NCI-H510A treated with DMSO at 0.1 percent for 48 hours (cell line): ENCODE measurements around the gene OR13D1.
"Not testable (repeated sequence)": the region's sequence is repeated elsewhere in the genome, so short reads cannot be mapped to it uniquely, and the experiment has no call there.

Experiments used
- DNase-seq: peaks from one replicate; lab custom pipeline; 2025; lab: John Stamatoyannopoulos, UW

Gene OR13D1, protein sequence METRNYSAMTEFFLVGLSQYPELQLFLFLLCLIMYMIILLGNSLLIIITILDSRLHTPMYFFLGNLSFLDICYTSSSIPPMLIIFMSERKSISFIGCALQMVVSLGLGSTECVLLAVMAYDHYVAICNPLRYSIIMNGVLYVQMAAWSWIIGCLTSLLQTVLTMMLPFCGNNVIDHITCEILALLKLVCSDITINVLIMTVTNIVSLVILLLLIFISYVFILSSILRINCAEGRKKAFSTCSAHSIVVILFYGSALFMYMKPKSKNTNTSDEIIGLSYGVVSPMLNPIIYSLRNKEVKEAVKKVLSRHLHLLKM

DNA sequence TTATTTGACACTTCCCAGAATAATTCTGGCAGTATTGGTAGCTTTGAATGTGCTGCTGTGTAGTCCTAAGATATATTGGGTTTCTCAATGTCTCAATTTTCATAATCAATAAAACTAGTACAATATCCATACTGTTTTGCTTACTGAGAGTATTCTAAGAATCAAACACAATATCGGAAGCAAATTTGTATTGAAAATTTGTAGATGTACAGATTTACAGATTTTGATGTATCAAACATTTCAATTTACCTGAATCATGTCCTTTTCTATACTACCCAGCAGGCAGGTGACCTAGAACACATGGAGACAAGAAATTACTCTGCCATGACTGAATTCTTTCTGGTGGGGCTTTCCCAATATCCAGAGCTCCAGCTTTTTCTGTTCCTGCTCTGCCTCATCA lies at the start of gene OR13D1:
OR13D1 (plus strand) TSS at position 301 of the 400 bp plus-strand sequence; CDS start at position 301, 0 bp downstream.
- no peak for DNase-seq

DNA sequence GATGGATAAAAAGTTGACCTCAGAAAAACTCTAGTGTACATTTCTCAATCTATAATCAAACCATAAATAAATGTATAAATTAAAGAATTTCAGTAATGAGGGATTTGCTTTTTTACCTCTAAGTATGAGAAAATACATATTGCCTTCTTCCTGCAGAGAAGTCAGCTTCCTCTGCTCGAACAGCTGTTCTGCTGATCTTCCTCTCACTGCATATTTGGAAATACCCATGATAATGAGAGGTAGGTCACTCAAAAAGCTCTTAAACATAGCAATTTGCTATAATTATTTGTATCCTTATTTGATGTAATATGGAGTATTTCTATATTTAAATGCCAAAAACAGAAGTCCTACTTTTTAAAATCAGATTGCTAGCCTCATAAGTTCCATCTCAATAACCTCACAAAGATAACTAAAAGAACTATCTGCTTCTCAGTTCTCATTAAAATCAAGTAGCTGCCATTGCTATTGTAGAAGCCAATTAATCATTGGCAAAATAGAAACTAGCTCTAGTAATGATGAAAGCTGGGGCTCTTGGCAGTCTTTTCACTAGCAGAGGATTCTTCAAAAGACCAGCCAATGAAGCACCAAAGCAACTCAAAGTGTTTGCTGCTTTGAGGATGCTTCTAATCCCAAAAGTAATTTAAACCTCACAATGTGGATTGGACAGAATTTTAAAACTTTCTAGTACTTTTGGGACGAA lies 35.7 kb upstream of the OR13D1 start:
- DNase-seq: no peak

DNA sequence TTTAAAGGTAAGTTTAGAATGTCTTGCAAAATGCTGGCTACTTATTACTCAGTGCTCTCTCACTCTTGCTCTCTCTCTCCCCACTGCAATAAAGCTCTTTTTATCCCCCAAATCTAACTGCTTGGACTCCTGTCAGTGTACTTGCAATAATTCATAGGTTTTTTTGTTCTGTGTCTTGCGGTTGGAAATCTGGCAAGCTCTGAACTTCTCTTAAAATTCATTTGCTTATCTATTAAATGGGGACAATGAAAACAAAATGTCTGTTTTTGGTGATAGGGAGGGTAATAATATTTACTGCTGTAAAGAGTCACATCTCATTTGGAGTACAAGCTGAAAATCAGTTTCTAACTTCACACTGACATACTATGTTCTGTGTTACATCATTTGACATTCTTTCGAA lies 18.7 kb upstream of the OR13D1 start:
- no peak for DNase-seq

DNA sequence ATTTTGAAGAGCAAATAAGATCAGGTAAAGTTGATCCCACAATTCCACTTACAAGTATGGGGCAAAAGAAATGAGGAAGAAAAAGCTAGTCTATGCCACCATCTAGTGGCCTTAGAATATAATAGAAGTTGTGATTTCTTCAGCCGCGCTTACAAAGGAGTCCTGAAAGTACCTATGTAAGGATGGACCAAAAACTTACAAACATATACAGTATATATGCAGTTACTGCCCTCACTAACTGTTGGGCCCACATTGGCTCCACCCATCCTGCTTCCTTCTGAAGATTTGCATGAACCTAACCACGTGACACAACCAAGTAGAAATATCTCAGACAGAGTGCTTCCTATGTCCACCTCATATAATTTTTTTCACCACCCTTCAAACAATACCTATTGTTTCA lies 11.7 kb upstream of the OR13D1 start:
- DNase-seq: peak; percentile 81

DNA sequence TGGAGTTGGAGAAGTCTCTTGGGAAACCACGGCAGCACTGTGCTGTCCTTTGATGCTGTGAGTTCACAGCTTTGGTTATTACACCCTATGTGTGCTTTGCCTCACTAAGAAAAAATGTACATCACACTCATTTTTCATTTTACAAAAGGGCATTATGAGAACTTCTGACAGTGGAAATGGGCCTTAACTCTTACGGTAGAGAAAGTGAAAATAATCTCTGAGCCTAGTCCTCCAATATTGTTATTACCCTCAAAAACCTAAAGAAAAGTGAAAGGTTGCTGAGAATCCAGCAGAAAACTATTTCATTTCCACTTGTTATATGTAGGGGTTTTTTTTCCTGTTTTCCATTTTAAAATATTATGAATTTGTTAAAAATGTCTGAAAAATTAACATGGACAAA lies 8.2 kb upstream of the OR13D1 start:
- no peak for DNase-seq

DNA sequence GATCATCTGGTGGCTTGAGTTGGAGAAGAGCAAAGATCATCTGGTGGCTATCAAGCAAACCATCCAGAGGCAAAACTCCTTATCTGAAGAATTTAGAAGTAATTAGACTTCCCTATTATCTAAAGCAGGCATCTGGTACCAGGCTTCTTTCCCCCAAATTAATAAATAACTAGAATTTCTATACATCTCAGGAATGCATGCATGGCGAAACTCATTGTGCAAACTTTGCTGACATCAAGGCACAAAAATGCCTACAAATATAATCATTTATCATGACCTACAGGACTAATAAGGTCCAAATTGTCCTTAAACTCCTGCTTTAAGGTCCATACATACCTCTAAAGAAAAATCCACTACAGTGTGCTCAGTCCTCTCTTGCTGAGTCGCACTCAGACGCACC lies 6.0 kb downstream of the OR13D1 start:
- no peak for DNase-seq

DNA sequence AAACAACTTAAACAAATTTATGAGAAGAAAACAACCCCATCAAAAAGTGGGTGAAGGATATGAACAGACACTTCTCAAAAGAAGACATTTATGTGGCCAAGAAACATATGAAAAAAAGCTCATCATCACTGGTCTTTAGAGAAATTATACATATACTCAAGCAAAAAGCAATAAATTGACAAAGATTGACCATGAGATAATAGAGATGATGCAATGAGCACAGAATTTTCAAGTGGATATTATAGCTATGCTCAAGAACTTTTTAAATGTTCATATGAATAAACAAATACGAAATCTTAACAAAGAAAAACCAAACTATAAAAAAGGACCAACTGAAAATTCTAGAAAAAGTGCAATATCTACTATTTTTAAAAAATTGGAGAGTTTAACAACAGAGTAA lies 14.4 kb downstream of the OR13D1 start:
- not testable (repeated sequence) for DNase-seq

DNA sequence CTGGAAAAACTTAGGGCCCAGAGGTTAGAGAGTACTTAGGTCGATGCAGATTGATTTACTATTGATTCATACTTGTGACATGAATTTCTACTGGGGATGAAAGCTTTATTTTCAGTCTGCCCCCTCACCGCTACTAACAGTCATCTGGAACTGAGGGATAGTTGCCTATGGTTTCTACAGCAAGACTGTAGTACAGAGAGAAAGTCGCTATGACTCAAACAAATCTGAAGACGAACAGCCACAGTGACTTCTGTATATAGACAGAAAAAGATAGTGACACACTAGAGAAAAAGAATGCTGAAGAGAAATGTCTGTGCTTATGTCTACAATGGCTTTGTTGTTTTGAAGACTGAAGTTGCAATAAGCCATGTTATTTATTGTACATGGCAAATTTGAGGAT lies 17.3 kb downstream of the OR13D1 start:
- DNase-seq: no peak

DNA sequence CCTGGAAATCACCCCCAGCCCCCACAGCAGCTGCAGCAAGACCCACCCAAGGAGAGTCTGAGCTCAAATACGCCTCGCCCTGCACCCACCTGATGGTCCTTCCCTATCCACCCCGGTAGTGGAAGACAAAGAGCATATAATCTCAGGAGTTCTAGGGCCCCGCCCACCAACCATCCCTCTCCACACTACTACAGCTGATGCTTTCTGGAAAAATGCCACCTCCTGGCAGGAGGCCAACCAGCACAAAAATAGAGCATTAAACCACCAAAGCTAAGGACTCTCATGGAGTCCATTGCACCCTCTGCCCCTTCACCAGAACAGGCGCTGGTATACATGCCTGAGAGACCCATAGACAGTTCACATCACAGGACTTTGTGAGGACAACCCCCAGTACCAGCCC lies 30.7 kb downstream of the OR13D1 start:
- no peak for DNase-seq

DNA sequence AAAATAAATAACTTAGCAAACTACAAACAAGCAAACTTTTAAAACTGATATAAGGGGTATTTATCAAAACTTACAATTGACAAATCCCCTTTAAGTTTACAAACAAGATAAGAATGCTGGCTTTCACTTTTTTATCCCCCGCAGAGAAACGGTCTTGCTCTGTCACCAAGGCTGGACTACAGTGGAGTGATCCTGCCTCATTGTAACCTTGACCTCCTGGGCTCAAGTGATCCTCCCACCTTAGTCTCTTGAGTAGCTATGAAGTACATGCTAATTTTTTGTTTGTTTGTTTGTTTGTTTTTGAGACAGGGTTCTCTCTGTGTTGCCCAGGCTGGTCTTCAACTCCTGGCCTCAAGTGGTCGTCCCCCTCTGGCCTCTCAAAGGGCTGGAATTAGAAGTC lies 44.1 kb downstream of the OR13D1 start:
- no peak for DNase-seq

DNA sequence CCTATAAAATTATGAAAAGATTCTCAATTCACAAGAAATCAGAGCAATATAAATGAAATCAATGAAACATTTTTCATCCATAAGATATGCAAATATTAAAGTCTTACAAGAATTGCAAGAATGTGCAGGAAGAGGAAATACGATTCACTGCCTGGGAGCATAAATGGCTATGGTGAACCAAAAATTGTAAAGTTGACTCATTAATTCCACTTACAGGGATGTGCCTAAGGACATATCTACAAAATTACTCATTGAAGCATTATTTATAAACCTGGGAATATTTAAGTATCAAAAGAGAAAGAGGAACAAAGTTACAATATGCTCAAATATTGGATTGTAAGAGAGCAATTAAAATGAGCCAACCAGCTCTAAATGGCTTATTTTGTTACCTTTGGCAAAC lies 46.3 kb downstream of the OR13D1 start:
- DNase-seq: no peak

DNA sequence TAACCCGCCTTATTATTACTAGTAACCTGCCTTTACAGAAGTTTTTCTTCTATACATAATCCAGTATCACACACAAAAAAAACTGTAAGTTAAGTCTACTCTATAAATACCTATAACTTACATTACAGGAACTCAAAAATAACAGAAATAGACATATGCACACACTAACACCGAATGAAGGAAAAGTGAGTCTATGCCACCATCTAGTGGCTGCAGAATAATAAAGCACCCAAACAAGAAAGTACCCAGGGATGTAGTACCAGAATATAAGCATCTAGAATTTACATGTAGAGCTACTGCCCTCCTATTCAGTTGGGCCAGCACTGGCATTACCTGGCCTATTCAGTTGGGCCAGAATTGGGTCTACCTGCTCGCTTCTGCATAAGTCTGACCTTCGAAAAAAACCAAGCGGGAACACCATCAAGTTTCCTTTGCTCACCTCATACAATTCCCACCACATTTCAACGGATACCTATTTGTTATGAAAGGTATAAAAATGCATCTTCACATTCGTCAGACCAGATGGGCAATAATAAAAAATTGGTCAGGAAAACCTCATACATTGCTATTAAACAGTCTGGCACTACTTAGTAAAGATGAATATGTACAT lies 49.2 kb downstream of the OR13D1 start:
- peak; percentile 71 for DNase-seq
